ENCODE data around the gene CYP19A1.

GRCh38 chr15:51266656-51267050, 71.7 kb downstream of the CYP19A1 start:
- no peak for TF ChIP-seq POLR2A (IDR thresholded peaks at IDR 0.05; ENCODE audit: low read length)
- no peak for TF ChIP-seq GATA1 (IDR thresholded peaks at IDR 0.05; ENCODE audit: low read depth, low read length)

Data from erythroblast (primary cell).